AG08396 (cell line): ENCODE measurements around the gene SLC45A1.

ENCODE experiments used
- DNase-seq: peaks from one replicate; pipeline ENCODE4 v3.0.0; 2012; ENCODE audit warnings: low spot score, mixed read lengths

Gene SLC45A1

GRCh38 chr1:8335246-8335645, 17.3 kb downstream of the SLC45A1 start:
- no peak for DNase-seq

GRCh38 chr1:8337776-8338525, 20.0 kb downstream of the SLC45A1 start:
- DNase-seq: no peak

- no peak for DNase-seq
These were observed 20.8 kb downstream of the SLC45A1 start for GRCh38 chr1:8338526-8339202.

- DNase-seq: no peak
These were observed 21.3 kb downstream of the SLC45A1 start for GRCh38 chr1:8339203-8339600.

GRCh38 chr1:8340448-8340847, 22.5 kb downstream of the SLC45A1 start:
- no peak for DNase-seq

- DNase-seq: peak; percentile 53
These were observed 24.4 kb downstream of the SLC45A1 start for GRCh38 chr1:8342325-8342724.

- peak; percentile 42 for DNase-seq
These were observed 25.1 kb downstream of the SLC45A1 start for GRCh38 chr1:8343044-8343443.

- peak; percentile 92 for DNase-seq
These were observed 25.6 kb downstream of the SLC45A1 start for GRCh38 chr1:8343464-8344001.

- no peak for DNase-seq
These were observed 27.1 kb downstream of the SLC45A1 start for GRCh38 chr1:8344893-8345507.

- no peak for DNase-seq
These were observed 27.9 kb downstream of the SLC45A1 start for GRCh38 chr1:8345621-8346415.

GRCh38 chr1:8347635-8348034, 29.7 kb downstream of the SLC45A1 start:
- no peak for DNase-seq

- no peak for DNase-seq
These were observed 30.3 kb downstream of the SLC45A1 start for GRCh38 chr1:8348047-8348776.

GRCh38 chr1:8348777-8349472, 31.0 kb downstream of the SLC45A1 start:
- DNase-seq: peak; percentile 82

GRCh38 chr1:8349473-8349865, 31.6 kb downstream of the SLC45A1 start:
- DNase-seq: no peak

GRCh38 chr1:8349961-8350360, 32.0 kb downstream of the SLC45A1 start:
- DNase-seq: no peak

GRCh38 chr1:8350914-8351684, 33.2 kb downstream of the SLC45A1 start:
- DNase-seq: no peak

- peak; percentile 49 for DNase-seq
These were observed 34.0 kb downstream of the SLC45A1 start for GRCh38 chr1:8351693-8352470.

- no peak for DNase-seq
These were observed 34.5 kb downstream of the SLC45A1 start for GRCh38 chr1:8352471-8352845.
